ENCODE results near the gene RPL15. TPM values are rescaled to one million over a fixed set of nuclear protein-coding genes. Genes with fewer than 3 reads are reported as not detected.
"Not testable (repeated sequence)": the region's sequence is repeated elsewhere in the genome, so short reads cannot be mapped to it uniquely, and the experiment has no call there.

RPL15 gene
- total and polyA plus RNA-seq, 4 donors, result 1,314 to 5,106 (median 2,422) TPM

- Histone ChIP-seq H3K4me3 (ENCODE audit: low read length in 2 of 2) (no peak overlapping the region), H3K4me1 (ENCODE audit: control insufficient read depth in 1 of 2, insufficient read depth in 2 of 2, low read length in 2 of 2) (no peaks in the 10 kb centered on the region), H3K27ac (ENCODE audit: low read depth in 1 of 2, low read length in 2 of 2) (no peak overlapping the region), H3K27me3 (ENCODE audit: control insufficient read depth in 1 of 2, insufficient read depth in 2 of 2, low read length in 1 of 2) (no peaks in the 10 kb centered on the region), H3K9me3 (ENCODE audit: control insufficient read depth, low read length) (no peaks in the 10 kb centered on the region), H3K36me3 (ENCODE audit: control insufficient read depth in 1 of 2, insufficient read depth in 2 of 2, low read length in 1 of 2) (no peaks in the 10 kb centered on the region)
- ATAC-seq (ENCODE audit: low FRiP score) (peak; percentile 33), DNase-seq (no peak)
- WGBS, 2 donors, result 60 to 65% methylated on average over 6 of the region's 6 CpGs
- intact Hi-C loops (cut with DNase I), result no loop called here
These were observed 42.4 kb upstream of the RPL15 start for GRCh38 chr3:23874359-23875112.

- H3K9me3 ChIP-seq (ENCODE audit: control insufficient read depth, low read length), result no peaks in the 10 kb centered on the region
- no peaks in the 10 kb centered on the region for H3K27me3 ChIP-seq (ENCODE audit: control insufficient read depth in 1 of 2, insufficient read depth in 2 of 2, low read length in 1 of 2)
- DNase-seq (no peak), ATAC-seq (ENCODE audit: low FRiP score) (no peak)
- intact Hi-C loops (cut with DNase I), result no loop called here
- no peaks in the 10 kb centered on the region for H3K36me3 ChIP-seq (ENCODE audit: control insufficient read depth in 1 of 2, insufficient read depth in 2 of 2, low read length in 1 of 2)
- H3K4me3 ChIP-seq (ENCODE audit: low read length in 2 of 2), result no peak overlapping the region
- no peaks in the 10 kb centered on the region for H3K4me1 ChIP-seq (ENCODE audit: control insufficient read depth in 1 of 2, insufficient read depth in 2 of 2, low read length in 2 of 2)
- WGBS, 2 donors, result 82 to 85% methylated on average over 4 of the region's 4 CpGs
- H3K27ac ChIP-seq (ENCODE audit: low read depth in 1 of 2, low read length in 2 of 2), result no peak overlapping the region
These were observed 41.7 kb upstream of the RPL15 start for GRCh38 chr3:23875113-23875725.

GRCh38 chr3:23876923-23877322 lies 40.0 kb upstream of the RPL15 start:
- ATAC-seq (ENCODE audit: low FRiP score) (no peak), DNase-seq (no peak)
- H3K4me3 ChIP-seq (ENCODE audit: low read length in 2 of 2), result no peak overlapping the region
- no peak overlapping the region for H3K27ac ChIP-seq (ENCODE audit: low read depth in 1 of 2, low read length in 2 of 2)
- H3K9me3 ChIP-seq (ENCODE audit: control insufficient read depth, low read length), result no peaks in the 10 kb centered on the region
- H3K27me3 ChIP-seq (ENCODE audit: control insufficient read depth in 1 of 2, insufficient read depth in 2 of 2, low read length in 1 of 2), result no peaks in the 10 kb centered on the region
- WGBS, 2 donors, result 88 to 89% methylated on average over 2 of the region's 2 CpGs
- H3K4me1 ChIP-seq (ENCODE audit: control insufficient read depth in 1 of 2, insufficient read depth in 2 of 2, low read length in 2 of 2), result no peaks in the 10 kb centered on the region
- H3K36me3 ChIP-seq (ENCODE audit: control insufficient read depth in 1 of 2, insufficient read depth in 2 of 2, low read length in 1 of 2), result no peaks in the 10 kb centered on the region
- intact Hi-C loops (cut with DNase I), result no loop called here

GRCh38 chr3:23877329-23877980 lies 39.5 kb upstream of the RPL15 start:
- DNase-seq, result no peak
- 23 to 33% methylated on average over 5 of the region's 5 CpGs for WGBS, 2 donors
- Histone ChIP-seq H3K27me3 (ENCODE audit: control insufficient read depth in 1 of 2, insufficient read depth in 2 of 2, low read length in 1 of 2) (no peaks in the 10 kb centered on the region), H3K4me3 (ENCODE audit: low read length in 2 of 2) (no peak overlapping the region), H3K36me3 (ENCODE audit: control insufficient read depth in 1 of 2, insufficient read depth in 2 of 2, low read length in 1 of 2) (no peaks in the 10 kb centered on the region), H3K4me1 (ENCODE audit: control insufficient read depth in 1 of 2, insufficient read depth in 2 of 2, low read length in 2 of 2) (no peaks in the 10 kb centered on the region), H3K27ac (ENCODE audit: low read depth in 1 of 2, low read length in 2 of 2) (no peak overlapping the region), H3K9me3 (ENCODE audit: control insufficient read depth, low read length) (no peaks in the 10 kb centered on the region)
- intact Hi-C loops (cut with DNase I), result no loop called here
- ATAC-seq (ENCODE audit: low FRiP score), result no peak

GRCh38 chr3:23879485-23879884 lies 37.4 kb upstream of the RPL15 start:
- Histone ChIP-seq H3K4me3 (ENCODE audit: low read length in 2 of 2) (no peak overlapping the region), H3K36me3 (ENCODE audit: control insufficient read depth in 1 of 2, insufficient read depth in 2 of 2, low read length in 1 of 2) (no peaks in the 10 kb centered on the region), H3K27ac (ENCODE audit: low read depth in 1 of 2, low read length in 2 of 2) (no peak overlapping the region), H3K9me3 (ENCODE audit: control insufficient read depth, low read length) (no peaks in the 10 kb centered on the region), H3K4me1 (ENCODE audit: control insufficient read depth in 1 of 2, insufficient read depth in 2 of 2, low read length in 2 of 2) (no peaks in the 10 kb centered on the region), H3K27me3 (ENCODE audit: control insufficient read depth in 1 of 2, insufficient read depth in 2 of 2, low read length in 1 of 2) (no peaks in the 10 kb centered on the region)
- intact Hi-C loops (cut with DNase I), result no loop called here
- DNase-seq (no peak), ATAC-seq (ENCODE audit: low FRiP score) (no peak)
- WGBS, 2 donors, result 96 to 97% methylated on average over 8 of the region's 8 CpGs

- Histone ChIP-seq H3K36me3 (ENCODE audit: control insufficient read depth in 1 of 2, insufficient read depth in 2 of 2, low read length in 1 of 2) (no peaks in the 10 kb centered on the region), H3K9me3 (ENCODE audit: control insufficient read depth, low read length) (no peaks in the 10 kb centered on the region), H3K27ac (ENCODE audit: low read depth in 1 of 2, low read length in 2 of 2) (no peak overlapping the region), H3K4me3 (ENCODE audit: low read length in 2 of 2) (no peak overlapping the region), H3K27me3 (ENCODE audit: control insufficient read depth in 1 of 2, insufficient read depth in 2 of 2, low read length in 1 of 2) (no peaks in the 10 kb centered on the region), H3K4me1 (ENCODE audit: control insufficient read depth in 1 of 2, insufficient read depth in 2 of 2, low read length in 2 of 2) (no peaks in the 10 kb centered on the region)
- DNase-seq (no peak), ATAC-seq (ENCODE audit: low FRiP score) (no peak)
- intact Hi-C loops (cut with DNase I), result loop anchor here in 1 of 2 donors (10.0 kb wide), 1 partner anchor 804 kb away; no protein-coding TSS in a partner anchor
- 69 to 73% methylated on average over 4 of the region's 4 CpGs for WGBS, 2 donors
These were observed 36.1 kb upstream of the RPL15 start for GRCh38 chr3:23880703-23881339.

- not testable (repeated sequence) for H3K27ac ChIP-seq (ENCODE audit: low read depth in 1 of 2, low read length in 2 of 2); H3K4me3 ChIP-seq (ENCODE audit: low read length in 2 of 2); H3K4me1 ChIP-seq (ENCODE audit: control insufficient read depth in 1 of 2, insufficient read depth in 2 of 2, low read length in 2 of 2); H3K9me3 ChIP-seq (ENCODE audit: control insufficient read depth, low read length); ATAC-seq (ENCODE audit: low FRiP score); H3K36me3 ChIP-seq (ENCODE audit: control insufficient read depth in 1 of 2, insufficient read depth in 2 of 2, low read length in 1 of 2); H3K27me3 ChIP-seq (ENCODE audit: control insufficient read depth in 1 of 2, insufficient read depth in 2 of 2, low read length in 1 of 2); DNase-seq
- 86 to 89% methylated on average over 4 of the region's 4 CpGs for WGBS, 2 donors
- intact Hi-C loops (cut with DNase I), result loop anchor here in 1 of 2 donors (10.0 kb wide), 1 partner anchor 803 kb away; no protein-coding TSS in a partner anchor
These were observed 34.9 kb upstream of the RPL15 start for GRCh38 chr3:23881993-23882392.

- Histone ChIP-seq H3K4me3 (ENCODE audit: low read length in 2 of 2) (no peak overlapping the region), H3K36me3 (ENCODE audit: control insufficient read depth in 1 of 2, insufficient read depth in 2 of 2, low read length in 1 of 2) (no peaks in the 10 kb centered on the region), H3K27ac (ENCODE audit: low read depth in 1 of 2, low read length in 2 of 2) (no peak overlapping the region), H3K27me3 (ENCODE audit: control insufficient read depth in 1 of 2, insufficient read depth in 2 of 2, low read length in 1 of 2) (no peaks in the 10 kb centered on the region), H3K4me1 (ENCODE audit: control insufficient read depth in 1 of 2, insufficient read depth in 2 of 2, low read length in 2 of 2) (no peaks in the 10 kb centered on the region), H3K9me3 (ENCODE audit: control insufficient read depth, low read length) (no peaks in the 10 kb centered on the region)
- intact Hi-C loops (cut with DNase I), result loop anchor here in 1 of 2 donors (10.0 kb wide), 1 partner anchor 802 kb away; no protein-coding TSS in a partner anchor
- 96 to 97% methylated on average over 28 of the region's 28 CpGs for WGBS, 2 donors
- no peak for ATAC-seq (ENCODE audit: low FRiP score)
- no peak for DNase-seq
These were observed 34.4 kb upstream of the RPL15 start for GRCh38 chr3:23882487-23882918.

Data from aorta (tissue), 5 donors.